HG03066 (cell line): ENCODE data around the gene ZNF846.
"Not testable (repeated sequence)": the region's sequence is repeated elsewhere in the genome, so short reads cannot be mapped to it uniquely, and the experiment has no call there.

Experiments used
- ATAC-seq: cut with Tn5 transposase; IDR thresholded peaks from one replicate; pipeline ENCODE4 v1.9.1; 2021; ENCODE audit warnings: low read depth; ENCODE audit not compliant: unreplicated experiment

Gene ZNF846

GRCh38 chr19:9768175-9769112 lies at the start of gene ZNF846:
ZNF846 (minus strand) TSS chr19:9768738; CDS start chr19:9764950, 3,788 bp downstream.
- peak; percentile 94 for ATAC-seq

- no peak for ATAC-seq
These were observed 49.7 kb upstream of the ZNF846 start for GRCh38 chr19:9818175-9818733.

GRCh38 chr19:9811139-9811538 lies 42.6 kb upstream of the ZNF846 start:
- no peak for ATAC-seq

GRCh38 chr19:9808855-9809824 lies 40.6 kb upstream of the ZNF846 start:
- ATAC-seq = no peak

GRCh38 chr19:9806803-9807202 lies 38.3 kb upstream of the ZNF846 start:
- no peak for ATAC-seq

- ATAC-seq = no peak
These were observed 33.4 kb upstream of the ZNF846 start for GRCh38 chr19:9801976-9802375.

GRCh38 chr19:9799162-9799561 lies 30.6 kb upstream of the ZNF846 start:
- no peak for ATAC-seq

- ATAC-seq = no peak
These were observed 29.3 kb upstream of the ZNF846 start for GRCh38 chr19:9797871-9798270.

GRCh38 chr19:9796113-9796773 lies 27.7 kb upstream of the ZNF846 start:
- ATAC-seq = no peak

- no peak for ATAC-seq
These were observed 24.6 kb upstream of the ZNF846 start for GRCh38 chr19:9793071-9793591.

- no peak for ATAC-seq
These were observed 23.9 kb upstream of the ZNF846 start for GRCh38 chr19:9792206-9793070.

GRCh38 chr19:9791552-9792205 lies 23.1 kb upstream of the ZNF846 start:
- no peak for ATAC-seq

GRCh38 chr19:9791073-9791367 lies 22.5 kb upstream of the ZNF846 start:
- ATAC-seq = not testable (repeated sequence)

GRCh38 chr19:9789579-9789978 lies 21.0 kb upstream of the ZNF846 start:
- not testable (repeated sequence) for ATAC-seq

GRCh38 chr19:9789066-9789465 lies 20.5 kb upstream of the ZNF846 start:
- no peak for ATAC-seq

- not testable (repeated sequence) for ATAC-seq
These were observed 20.1 kb upstream of the ZNF846 start for GRCh38 chr19:9788604-9789003.

GRCh38 chr19:9786819-9787218 lies 18.3 kb upstream of the ZNF846 start:
- no peak for ATAC-seq

- no peak for ATAC-seq
These were observed 17.8 kb upstream of the ZNF846 start for GRCh38 chr19:9786342-9786741.
